Right atrium auricular region (tissue), 2 donors: Measurements from ENCODE around the gene KRTAP10-1. TPM values are rescaled to one million over a fixed set of nuclear protein-coding genes. Genes with fewer than 3 reads are reported as not detected.
A peak's percentile ranks its signal among the peaks of the same experiment; 100 is the strongest.

Experiments
- DNase-seq: peaks from one replicate; pipeline ENCODE4 v3.0.0-alpha.2; 2019; ENCODE audit warnings: low spot score
- H3K27ac ChIP-seq, 2 donors: fragments of 200-600 bp; sonication (generic); 1 replicate in 1 of 2; 2 replicates in 1 of 2; pipeline ENCODE4 v1.5.1; 2016 to 2019
- H3K27me3 ChIP-seq, 2 donors: fragments of 200-600 bp; sonication (generic); one replicate each; pipeline versions ENCODE4 v1.5.1 to v1.6.0; 2017 to 2019
- H3K36me3 ChIP-seq: fragments of 200-600 bp; sonication (generic); one replicate; pipeline ENCODE4 v1.5.1; 2016
- H3K4me1 ChIP-seq, 2 donors: fragments of 200-600 bp; sonication (generic); one replicate each; pipeline versions ENCODE4 v1.5.1 to v1.6.0; 2017 to 2019
- H3K4me3 ChIP-seq, 2 donors: fragments of 200-600 bp; sonication (generic); 1 replicate in 1 of 2; 2 replicates in 1 of 2; pipeline ENCODE4 v1.5.1; 2017 to 2019; ENCODE audit warnings: mild to moderate bottlenecking in 1 of 2, moderate library complexity in 1 of 2
- H3K9me3 ChIP-seq, 2 donors: fragments of 200-600 bp; sonication (generic); one replicate each; pipeline ENCODE4 v1.5.1; 2019
- total RNA-seq, 2 donors: library from RNA; depleted of rRNA; stranded (reverse); fragments of >200 nt; gene quantifications; one replicate each; pipeline ENCODE4 v1.1.0, GENCODE V29; 2016
- TF ChIP-seq, protein P1 (sequence below), 2 donors: fragments of 200-600 bp; sonication (generic); IDR thresholded peaks; one replicate each; pipeline ENCODE4 v1.5.1; 2019; ENCODE audit warnings: antibody characterized with exemption in 2 of 2

Gene KRTAP10-1
- total RNA-seq, 2 donors from 2014 or later: not detected

DNA sequence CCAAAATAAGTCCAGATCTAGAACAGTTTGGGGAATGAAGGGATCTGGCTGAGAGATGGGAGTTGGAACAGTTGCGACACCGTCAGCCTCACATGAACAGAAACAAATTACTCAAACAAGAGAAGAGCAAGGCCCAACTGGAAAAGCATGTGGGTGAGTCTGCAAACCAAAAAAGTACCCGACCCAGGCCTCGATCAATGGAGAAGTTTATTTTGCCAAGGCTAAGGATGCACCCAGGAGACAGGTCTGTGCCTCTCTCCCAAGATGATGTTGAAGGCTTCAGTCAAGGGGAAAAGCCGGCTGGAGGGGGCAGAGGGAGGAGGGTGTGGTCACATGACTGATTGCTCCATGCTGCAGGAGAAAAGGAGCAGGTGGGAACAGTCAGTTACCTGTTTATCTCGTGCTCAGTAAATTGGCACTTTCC, 42.3 kb downstream of the KRTAP10-1 start:
- H3K27me3 ChIP-seq: no peaks in the 10 kb centered on the region
- no peak overlapping the region for H3K4me3 ChIP-seq
- H3K9me3 ChIP-seq: peaks cover 0 to 10% of the 10 kb centered on the region in 2 donors
- no peaks in the 10 kb centered on the region for H3K36me3 ChIP-seq
- TF ChIP-seq, protein P1, sequence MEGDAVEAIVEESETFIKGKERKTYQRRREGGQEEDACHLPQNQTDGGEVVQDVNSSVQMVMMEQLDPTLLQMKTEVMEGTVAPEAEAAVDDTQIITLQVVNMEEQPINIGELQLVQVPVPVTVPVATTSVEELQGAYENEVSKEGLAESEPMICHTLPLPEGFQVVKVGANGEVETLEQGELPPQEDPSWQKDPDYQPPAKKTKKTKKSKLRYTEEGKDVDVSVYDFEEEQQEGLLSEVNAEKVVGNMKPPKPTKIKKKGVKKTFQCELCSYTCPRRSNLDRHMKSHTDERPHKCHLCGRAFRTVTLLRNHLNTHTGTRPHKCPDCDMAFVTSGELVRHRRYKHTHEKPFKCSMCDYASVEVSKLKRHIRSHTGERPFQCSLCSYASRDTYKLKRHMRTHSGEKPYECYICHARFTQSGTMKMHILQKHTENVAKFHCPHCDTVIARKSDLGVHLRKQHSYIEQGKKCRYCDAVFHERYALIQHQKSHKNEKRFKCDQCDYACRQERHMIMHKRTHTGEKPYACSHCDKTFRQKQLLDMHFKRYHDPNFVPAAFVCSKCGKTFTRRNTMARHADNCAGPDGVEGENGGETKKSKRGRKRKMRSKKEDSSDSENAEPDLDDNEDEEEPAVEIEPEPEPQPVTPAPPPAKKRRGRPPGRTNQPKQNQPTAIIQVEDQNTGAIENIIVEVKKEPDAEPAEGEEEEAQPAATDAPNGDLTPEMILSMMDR (IDR thresholded peaks at IDR 0.05): no peak
- DNase-seq: no peak
- H3K27ac ChIP-seq: peak overlapping the region in 1 of 2 donors; percentile 21
- H3K4me1 ChIP-seq: peaks cover 0 to 16% of the 10 kb centered on the region in 2 donors

DNA sequence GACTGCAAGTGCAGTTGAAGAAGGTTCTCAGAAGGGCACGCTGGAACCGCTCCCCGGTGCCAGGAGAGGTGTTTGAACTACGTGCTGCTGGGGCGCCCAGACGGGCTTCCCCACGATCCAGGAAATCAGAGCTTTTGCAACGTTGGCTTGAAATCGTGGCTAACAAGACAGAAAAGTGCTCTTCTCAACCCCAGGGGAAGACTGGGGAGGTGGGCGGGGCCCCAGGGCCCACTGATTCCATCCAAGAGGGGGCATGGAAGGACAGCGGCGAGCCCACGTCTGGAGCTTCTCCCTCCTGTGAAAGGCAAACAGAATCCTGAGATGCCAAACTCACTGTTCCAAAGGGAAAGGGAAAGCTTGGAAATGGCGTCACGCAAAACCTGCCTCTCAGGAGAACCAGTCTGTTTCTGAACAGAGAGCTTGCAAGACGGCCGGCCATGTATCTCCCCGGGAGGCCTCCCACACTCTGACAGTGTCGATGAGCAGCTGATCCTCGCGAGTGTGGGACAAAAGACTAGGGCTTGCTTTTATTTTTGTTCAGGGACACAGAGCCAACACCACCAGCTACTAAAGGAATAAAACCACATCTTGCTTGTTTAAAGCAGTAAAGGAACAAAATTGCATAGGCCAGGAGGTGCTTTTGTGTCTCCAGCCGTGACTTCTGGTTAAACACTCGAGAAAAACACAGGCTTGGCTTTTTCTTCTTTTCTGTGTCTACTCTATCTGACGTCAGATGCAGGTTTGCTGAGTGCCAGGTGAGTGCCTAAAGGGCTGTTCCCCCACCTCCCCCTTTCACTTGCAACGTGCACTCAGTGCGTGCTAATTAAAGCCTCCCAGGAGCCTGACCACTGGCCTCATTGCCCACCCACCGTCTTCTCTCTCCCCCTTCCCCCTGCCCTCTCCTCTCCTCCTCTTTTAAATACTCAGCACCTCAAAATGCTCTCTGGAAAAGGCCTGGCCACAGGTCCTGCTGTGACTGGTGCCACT, 43.1 kb downstream of the KRTAP10-1 start:
- no peak overlapping the region for H3K4me3 ChIP-seq
- DNase-seq: no peak
- no peaks in the 10 kb centered on the region for H3K36me3 ChIP-seq
- H3K27ac ChIP-seq: peak overlapping the region; percentile 21
- peaks cover 0 to 16% of the 10 kb centered on the region in 2 donors for H3K4me1 ChIP-seq
- TF ChIP-seq, protein P1 (IDR thresholded peaks at IDR 0.05): no peak
- H3K27me3 ChIP-seq: no peaks in the 10 kb centered on the region
- H3K9me3 ChIP-seq: peaks cover 0 to 16% of the 10 kb centered on the region in 2 donors

DNA sequence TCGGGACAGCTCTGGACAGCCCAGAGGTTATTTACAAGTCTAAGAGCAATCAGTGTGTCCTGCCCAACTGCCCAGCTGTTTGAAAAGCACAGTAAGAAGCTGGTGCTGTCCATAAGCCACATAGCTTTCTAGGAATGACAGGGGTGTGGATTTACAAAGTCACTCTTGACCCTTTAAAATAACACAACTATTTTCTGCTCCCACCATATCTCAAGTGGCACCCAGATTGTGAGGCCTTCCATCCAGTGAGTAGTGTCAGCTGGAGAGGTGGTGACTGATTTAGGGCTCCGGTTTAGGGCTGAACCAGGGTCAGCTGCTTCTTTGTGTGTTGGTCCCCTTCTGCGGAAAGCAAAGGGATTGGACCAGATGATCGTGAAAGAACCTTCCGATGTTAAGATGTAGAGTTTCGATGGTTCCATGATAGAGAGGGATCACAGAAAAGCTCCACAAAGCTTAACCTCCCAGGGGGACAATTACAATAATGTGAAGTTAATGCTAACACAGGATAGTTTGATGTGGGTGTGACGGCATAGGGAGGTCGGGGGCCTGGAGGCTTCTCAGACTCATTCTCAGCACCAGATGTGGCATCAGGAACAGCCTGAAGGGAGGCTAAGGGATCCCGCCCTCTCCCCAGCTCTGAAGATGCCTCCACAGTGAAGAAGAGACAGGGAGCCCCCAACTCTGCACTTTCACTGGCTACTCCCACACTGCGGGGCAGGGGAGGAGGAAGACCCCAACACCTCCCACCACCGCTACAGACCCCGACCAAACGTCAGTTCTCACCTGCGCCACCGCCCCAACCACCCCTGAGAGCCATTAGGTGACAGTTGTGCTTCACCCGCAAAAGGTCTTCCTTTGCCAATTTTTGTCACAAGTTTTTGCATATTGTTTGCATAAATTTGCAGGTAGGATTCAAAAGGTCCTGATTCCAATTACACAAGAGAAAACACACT, 44.1 kb downstream of the KRTAP10-1 start:
- H3K4me3 ChIP-seq: no peak overlapping the region
- no peaks in the 10 kb centered on the region for H3K36me3 ChIP-seq
- H3K4me1 ChIP-seq: peaks cover 0 to 16% of the 10 kb centered on the region in 2 donors
- H3K27me3 ChIP-seq: no peaks in the 10 kb centered on the region
- H3K9me3 ChIP-seq: peaks cover 0 to 16% of the 10 kb centered on the region in 2 donors
- no peak overlapping the region for H3K27ac ChIP-seq
- no peak for DNase-seq
- TF ChIP-seq, protein P1 (IDR thresholded peaks at IDR 0.05): no peak

DNA sequence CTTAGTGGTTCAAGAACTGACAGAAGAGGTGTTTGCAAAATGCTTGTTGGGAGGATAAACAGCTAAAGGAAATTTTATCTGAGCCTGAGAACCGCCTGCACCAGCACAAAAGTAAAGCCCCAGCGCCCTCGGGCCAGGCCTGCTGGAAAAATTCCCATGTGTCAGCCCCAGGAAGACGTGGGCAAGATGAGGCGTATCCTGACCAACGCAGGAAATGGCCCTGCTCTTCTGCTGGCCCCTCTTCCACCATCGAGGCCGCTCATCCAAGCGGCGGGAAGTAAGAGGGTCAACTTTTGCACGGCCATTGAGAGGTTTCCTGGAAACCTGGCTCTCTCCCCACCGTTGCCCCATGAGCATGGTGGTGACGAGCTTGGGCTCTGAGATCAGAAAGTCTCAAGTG, 45.0 kb downstream of the KRTAP10-1 start:
- Histone ChIP-seq H3K27me3 (no peaks in the 10 kb centered on the region), H3K36me3 (no peaks in the 10 kb centered on the region), H3K9me3 (peaks cover 0 to 16% of the 10 kb centered on the region in 2 donors), H3K27ac (no peak overlapping the region), H3K4me3 (no peak overlapping the region), H3K4me1 (peaks cover 0 to 16% of the 10 kb centered on the region in 2 donors)
- TF ChIP-seq, protein P1 (IDR thresholded peaks at IDR 0.05): no peak
- no peak for DNase-seq

DNA sequence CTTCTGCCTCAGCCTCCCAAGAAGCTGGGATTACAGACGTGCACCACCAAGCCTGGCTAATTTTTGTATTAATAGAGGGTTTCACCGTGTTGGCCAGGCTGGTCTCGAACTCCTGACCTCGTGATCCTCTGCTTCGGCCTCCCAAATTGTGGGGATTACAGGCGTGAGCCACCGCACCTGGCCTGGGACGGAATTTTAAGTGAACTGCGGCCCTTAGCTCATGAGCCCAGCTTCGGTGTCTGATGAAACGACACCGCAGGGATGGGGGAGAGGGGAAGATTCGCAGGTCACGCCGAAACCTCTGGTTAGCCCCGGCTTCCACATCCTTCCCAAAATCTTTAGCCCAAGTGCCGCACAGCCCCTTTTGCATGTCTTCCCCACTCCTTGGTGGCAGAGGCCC, 45.6 kb downstream of the KRTAP10-1 start:
- Histone ChIP-seq H3K27ac (no peak overlapping the region), H3K4me1 (peaks cover 0 to 16% of the 10 kb centered on the region in 2 donors), H3K9me3 (peaks cover 0 to 16% of the 10 kb centered on the region in 2 donors), H3K27me3 (no peaks in the 10 kb centered on the region), H3K4me3 (no peak overlapping the region), H3K36me3 (no peaks in the 10 kb centered on the region)
- no peak for DNase-seq
- TF ChIP-seq, protein P1 (IDR thresholded peaks at IDR 0.05): no peak
